HG03159 (cell line): ENCODE measurements around the gene FAF2.
"Not testable (repeated sequence)": the region's sequence is repeated elsewhere in the genome, so short reads cannot be mapped to it uniquely, and the experiment has no call there.

Source experiments
- ATAC-seq: cut with Tn5 transposase; IDR thresholded peaks from one replicate; pipeline ENCODE4 v1.9.1; 2021; ENCODE audit warnings: mild to moderate bottlenecking, moderate library complexity; ENCODE audit not compliant: unreplicated experiment

FAF2 gene

DNA sequence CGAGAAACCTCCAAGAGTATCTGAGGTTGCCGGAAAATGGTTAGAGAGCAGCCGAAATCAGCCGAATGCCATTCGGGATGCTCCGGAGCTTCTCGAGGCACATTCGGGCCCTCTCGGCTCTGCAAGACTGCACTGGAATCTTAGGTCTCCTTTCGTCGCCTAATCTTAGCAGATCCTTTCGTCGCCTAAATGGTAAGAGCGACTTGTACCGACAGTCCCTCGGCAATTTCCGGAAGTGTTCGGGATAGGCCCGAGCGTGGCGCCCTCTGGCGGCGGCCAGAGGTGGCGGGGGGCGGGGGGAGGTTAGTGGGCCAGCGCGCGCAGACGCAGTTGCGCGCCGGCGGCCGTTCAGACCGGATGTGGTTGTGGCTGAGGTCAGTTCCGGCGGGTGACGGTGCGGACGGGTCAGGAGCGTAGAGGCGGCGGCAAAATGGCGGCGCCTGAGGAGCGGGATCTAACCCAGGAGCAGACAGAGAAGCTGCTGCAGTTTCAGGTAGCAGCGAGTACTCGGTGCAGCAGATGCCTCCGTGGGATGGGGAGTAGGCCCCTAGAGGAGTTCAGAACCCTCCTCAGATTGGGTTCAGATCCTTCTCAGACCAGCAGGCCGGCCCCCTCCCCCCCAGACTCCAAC is at the start of gene FAF2:
Gene FAF2, plus strand, starts transcription at position 408 of the 631 bp plus-strand sequence. Its CDS starts 23 bp downstream, at position 431.
- ATAC-seq: peak; percentile 93

DNA sequence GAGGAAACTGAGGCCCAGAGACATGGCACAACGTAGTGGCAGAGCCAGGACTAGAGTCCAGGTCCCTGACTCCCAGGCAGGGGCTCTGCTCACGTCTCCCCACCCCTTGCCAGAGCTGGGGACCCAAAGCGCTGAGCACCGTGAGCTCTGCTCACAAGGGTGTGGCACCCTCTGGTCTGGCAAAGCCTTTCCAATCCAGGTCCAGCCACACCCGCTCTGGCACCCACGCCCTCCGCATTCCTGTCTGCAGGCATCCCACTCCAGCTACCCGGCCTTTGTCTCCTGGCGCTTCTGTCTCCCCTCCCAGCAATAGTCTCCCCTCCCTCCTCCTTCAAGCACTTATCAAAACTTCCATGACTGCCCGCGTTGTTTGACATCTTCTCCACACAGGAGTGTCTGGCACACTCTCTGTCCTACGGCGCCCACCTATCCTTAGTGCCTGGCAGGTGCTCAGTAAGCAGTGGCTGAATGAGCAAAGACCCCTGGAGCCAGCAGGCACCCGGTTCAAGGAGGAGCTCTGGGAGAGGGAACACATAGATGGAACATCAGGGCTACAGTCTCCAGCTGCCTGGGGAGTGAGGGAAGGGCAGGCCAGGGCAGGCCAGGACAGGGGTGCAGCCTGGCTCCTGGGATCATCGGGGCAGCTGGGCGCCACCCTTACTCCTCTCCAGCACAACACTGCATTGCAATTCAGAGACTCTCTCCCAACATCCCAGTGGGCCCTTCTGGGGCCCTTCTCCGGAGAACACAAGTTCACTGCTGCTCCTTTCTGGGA is 47.6 kb upstream of the FAF2 start:
- no peak for ATAC-seq

DNA sequence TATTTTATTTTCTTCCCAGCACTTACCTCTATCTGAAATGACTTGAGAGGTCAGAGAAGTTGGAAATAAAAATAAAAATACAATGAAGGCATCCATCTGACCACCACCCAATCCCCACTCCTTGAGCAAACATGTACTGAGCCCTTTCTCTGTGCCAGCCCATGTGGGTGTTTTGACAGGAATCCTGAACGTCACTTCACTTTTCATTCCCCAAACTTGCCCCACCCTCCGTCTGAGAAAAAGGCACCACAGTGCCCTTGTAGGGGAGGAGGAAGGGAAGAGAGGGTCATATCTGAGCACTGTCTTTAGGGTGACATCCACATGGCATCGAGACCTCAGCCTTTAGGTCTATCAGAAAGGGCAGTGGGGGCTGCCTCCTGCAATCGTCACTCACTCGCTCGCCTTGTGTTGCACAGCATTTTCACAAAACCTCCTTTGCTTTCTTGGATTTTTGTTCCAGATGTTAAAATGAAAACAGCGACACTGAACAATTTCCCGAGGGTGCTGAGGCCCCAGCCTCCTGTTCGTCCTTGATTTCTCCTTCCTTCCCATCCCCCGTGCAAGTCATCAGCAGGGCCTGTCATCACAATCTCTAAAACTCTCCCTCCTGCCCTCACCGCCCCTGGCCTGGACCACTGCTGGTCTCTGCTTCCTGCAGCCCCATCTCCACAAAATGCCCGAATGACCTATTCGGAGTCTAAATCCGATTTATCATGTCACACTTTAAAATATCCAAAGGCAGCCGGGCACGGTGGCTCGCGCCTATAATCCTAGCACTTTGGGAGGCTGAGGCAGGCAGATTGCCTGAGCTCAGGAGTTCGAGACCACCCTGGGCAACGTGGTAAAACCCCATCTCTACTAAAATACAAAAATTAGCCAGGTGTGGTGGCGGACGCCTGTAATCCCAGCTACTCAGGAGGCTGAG is 46.6 kb upstream of the FAF2 start:
- ATAC-seq: no peak

DNA sequence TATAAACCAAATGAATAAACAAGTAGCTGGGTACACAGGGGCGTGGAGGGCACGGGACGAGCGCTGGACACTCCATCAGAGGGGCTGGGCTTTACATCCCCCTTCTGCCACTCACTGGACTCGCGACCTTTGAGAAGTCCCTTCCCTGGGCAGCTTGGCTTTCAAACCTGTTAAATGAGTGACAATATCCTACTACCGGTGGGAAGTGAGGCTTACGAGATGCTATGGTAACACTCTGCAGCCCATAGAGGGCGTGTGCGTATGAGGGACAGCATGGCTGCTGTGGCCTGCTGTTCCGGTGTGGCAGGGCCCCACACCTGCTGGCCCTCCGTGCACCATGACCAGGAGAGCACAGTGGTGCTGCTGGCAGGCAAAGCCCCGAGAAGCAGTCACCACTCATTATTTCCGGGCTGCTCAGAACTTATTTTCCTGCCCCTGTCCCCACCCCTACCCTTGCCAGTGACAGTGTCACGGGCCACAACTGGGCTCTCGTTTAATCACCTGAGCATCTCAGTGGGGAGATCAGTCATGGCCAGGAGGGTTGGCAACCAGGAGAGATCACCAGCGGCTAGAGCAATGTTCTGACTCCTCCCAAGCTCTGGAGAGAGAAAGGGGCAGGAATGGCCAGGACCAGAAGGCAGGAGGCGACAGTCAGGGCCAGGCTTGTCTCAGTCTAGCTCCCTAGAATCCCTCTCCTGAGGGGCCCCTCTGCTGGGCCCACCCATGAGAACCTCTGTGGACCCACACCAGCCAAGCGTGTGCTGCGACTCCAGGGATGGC is 42.3 kb upstream of the FAF2 start:
- ATAC-seq: no peak

DNA sequence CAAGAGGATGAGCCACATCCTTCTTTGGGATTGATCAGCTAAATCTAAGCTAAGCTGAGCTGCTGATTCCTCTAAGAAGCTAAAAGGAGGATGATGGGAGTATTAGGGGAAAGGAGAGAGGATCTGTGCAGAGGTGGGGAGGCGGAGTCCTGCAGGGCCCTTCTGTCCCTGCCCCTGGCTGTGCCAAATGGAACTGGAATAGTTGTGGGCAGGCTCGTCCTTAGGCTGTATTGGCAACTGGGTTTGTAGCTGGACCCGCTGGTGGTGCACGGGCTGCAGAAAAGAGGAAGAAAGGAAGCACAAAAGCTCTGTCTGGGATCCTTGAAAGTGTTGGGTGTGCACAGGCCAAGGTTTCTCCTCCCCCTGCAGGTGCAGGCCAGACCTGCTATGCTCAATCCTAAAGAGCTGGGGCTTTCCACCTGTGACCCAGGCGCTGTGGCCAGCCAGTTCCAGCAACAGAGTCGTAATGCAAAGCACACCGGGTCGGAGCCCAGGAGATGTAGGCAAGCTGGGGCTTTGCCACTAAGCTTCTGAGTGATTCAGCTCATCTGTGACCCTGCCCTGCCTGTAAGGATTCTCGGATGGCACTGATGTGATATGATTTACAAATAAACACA is 41.6 kb upstream of the FAF2 start:
- ATAC-seq: no peak

DNA sequence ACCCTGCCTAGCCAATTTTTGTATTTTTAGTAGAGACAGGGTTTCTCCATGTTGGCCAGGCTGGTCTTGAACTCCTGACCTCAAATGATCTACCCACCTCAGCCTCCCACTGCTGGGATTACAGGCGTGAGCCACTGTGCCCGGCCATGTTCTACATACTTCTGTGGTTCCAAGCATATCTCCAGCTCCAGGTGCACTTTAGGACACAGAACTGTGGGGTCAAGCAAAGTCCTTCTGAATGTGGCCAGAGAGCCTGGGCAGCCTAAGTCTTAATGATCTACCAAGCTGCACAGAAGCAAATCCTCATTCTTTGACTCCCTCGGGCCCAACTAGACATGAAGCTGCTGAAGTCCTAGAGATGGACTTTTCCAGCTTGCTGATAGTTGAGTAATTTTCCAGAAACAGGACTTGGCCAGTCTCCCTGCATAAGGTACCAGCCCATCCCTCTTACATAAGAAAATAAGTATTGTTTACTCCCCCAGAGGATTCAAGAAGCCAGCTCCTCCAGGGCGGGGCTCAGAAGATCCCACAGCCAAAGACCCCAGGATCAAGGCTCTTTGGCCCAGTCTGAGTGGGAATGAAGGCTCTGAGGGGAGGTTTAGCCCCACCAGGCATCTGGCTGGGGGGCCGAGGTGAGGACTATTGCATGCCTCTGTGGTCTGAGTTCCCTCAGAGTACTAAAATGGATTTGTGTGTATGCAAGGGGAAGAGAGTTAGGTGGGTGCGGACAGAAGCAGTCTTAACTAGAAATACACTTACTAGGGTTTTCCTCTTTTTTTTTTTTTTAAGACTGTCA is 40.5 kb upstream of the FAF2 start:
- ATAC-seq: no peak

DNA sequence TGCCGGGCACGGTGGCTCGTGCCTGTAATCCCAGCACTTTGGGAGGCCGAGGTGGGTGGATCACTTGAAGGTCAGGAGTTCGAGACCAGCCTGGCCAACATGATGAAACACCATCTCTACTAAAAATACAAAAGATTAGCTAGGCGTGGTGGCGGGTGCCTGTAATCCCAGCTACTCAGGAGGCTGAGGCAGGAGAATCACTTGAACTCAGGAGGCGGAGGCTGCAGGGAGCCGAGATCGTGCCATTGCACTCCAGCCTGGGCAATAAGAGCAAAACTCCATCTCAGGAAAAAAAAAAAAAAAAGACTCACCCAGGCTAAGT is 40.0 kb upstream of the FAF2 start:
- ATAC-seq: not testable (repeated sequence)

DNA sequence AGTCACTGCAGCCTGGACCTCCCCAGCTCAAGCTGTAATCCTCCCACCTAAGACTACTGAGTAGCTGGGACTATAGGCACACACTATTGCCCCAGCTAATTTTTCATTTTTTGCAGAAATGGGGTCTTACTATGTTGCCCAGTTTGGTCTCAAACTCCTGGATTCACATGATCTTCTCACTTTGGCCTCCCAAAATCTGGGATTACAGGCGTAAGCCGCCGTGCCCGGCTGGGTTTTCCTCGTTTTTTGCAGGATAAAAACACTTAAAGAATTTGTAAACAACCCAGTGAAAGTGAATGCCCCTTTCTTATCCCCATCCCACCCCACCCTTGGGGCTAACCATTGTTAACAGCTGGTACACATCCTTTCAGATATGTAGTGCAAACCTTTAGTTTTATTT is 39.6 kb upstream of the FAF2 start:
- no peak for ATAC-seq

DNA sequence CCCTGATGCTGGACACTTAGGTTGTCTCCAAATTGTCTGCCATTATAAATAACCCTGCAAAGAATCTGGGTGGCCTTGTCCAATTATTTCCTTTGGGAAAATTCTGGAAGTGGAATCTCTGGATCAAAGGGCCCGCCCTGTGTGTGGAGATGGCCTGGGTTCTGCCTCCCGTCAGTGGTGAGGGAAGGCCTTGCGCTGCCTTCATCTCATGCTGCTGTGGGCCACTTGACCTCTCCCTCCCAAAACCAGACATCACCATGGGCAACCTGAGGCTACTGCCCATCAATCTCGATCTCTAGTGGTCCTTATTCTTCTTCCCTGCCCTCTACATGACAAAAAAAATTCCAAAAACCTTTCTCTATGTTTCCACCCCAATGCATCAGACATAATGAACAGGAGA is 38.4 kb upstream of the FAF2 start:
- ATAC-seq: no peak

DNA sequence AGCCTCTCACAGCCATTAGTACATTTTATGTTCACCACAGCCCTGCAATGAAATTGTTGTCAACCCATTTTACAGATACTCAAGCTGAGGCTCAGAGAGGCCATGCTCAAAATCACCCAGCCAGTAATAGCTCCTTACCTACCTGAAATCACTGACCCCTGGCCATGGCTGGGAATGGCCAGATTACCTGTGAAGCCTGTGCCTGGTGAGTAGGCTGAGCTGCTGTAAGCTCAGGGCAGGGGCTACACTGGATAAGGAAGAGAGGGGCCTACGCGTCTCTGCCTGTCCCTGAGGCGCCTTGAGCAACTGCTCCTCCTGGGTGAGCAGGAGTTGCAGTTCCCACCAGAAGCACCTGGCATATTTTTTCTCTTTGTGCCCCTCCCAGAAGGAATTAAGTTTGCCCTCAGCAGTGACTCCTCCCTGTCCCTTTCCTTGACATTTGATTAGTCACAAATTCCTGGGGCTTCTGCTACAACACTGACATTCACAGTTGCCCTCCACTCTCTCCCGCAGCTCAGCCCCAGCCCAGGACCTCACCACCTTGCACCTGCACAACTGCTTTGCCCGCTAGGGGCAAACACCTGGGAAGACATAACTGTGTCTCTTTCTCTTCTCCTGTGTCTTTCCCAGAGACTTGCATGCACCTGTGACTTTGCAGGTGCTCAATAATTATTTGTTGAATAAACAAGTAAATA is 37.6 kb upstream of the FAF2 start:
- ATAC-seq: no peak

- no peak for ATAC-seq
Observed at GRCh38 chr5:176412517-176413254, 35.5 kb upstream of the FAF2 start.

- ATAC-seq: no peak
Observed at GRCh38 chr5:176413255-176413565, 35.0 kb upstream of the FAF2 start.

GRCh38 chr5:176413709-176414191 is 34.4 kb upstream of the FAF2 start:
- no peak for ATAC-seq

GRCh38 chr5:176414704-176415103 is 33.5 kb upstream of the FAF2 start:
- no peak for ATAC-seq

DNA sequence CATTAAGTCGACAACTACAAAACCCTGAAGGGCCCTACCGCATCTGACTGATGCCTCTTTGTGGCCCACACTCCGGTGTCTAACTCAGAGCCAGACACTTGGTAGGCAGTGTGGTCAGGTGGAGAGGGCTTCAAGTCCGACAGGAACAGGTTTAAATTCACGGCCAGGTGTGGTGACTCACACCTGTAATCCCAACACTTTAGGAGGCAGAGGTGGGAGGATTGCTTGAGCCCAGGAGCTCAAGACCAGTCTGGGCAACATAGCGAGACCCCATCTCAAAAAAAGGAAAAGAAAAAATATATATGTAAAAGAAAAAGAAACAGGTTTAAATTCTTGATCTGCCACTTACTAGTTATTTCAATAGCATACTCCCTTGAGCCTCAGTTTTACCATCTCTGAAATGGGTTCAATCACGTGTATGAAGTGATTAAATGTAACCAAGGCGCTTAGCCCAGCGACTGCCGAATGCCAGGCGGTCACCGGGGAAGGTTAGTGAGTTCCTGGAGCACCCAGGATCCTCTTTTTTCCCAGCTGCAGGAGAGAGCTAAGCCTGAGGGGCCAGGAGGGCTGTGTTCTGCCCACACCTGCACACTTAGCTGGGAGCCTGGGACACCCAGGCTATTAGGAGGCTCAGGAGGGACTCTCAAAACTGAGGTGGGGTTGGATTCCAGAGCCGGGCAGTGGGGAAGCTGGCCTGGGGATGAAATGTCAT is 32.8 kb upstream of the FAF2 start:
- no peak for ATAC-seq

DNA sequence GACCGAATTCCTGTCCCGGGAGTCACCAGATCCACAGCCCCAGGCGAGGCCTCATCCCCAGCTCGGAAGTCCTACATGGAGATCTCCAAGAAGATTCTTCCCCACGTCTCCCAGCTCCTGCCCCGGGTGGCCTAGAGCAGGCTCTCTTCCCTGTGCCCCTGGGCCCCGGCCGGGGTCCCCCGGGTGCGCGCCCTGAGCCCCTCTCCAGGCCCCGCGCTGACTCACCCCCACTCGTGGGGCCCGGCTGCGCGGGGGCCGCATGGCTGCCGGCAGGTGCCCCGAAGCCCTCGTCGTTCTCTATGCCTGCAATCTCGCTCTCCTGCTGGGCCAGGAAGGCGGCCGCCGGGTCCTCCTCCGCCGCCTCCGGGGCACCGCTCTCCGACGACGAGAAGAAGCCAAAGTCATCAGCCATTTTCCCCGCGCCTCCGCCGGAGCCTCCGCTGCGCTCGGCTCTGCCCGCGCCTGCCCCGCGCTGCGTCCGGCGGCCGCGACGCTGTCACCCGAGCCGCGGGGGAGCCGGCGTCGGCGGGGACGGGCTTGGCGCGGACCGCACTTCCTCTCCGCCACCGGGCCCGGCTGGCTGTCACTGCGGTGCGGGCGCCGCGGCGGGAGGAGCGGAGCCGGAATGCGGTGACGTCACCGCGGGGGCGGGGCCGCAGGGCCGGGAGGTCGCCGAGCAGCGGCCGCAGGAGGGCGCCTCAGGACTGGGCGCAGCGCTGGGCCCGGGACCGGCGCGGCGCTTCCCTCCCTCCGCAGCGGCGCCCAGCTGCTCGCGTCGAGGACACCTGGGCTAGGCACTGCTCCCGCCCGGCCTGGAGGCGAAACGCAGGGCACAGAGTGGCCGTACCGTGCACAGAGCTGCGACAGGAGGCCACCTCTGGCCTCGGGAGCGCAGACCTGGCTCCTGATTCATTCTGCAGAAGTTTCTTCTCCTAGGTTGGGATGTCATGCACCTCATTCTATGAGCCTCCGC is 31.9 kb upstream of the FAF2 start, which contains the start of gene CLTB:
Gene CLTB, minus strand, starts transcription at position 588 of the 973 bp plus-strand sequence. Its CDS starts 176 bp downstream, at position 412.
- peak; percentile 89 for ATAC-seq
